Keratinocyte (primary cell): Measurements from ENCODE around the gene AP5Z1. TPM values are rescaled to one million over a fixed set of nuclear protein-coding genes. Genes with fewer than 3 reads are reported as not detected.

Experiments
- DNase-seq: peaks from one replicate; pipeline ENCODE4 v3.0.0-alpha.2; 2011; ENCODE audit warnings: low read depth, missing footprints, low spot score
- FAIRE-seq: peaks from 2 replicates; lab custom pipeline; 2011; peaks lifted over from hg19 to GRCh38; lab: Jason Lieb, UNC
- H2AFZ ChIP-seq: 2 replicates; pipeline ENCODE4 v1.6.0; 2012; ENCODE audit warnings: low read length, control low read depth, inconsistent platforms; ENCODE audit not compliant: control insufficient read depth
- H3K27ac ChIP-seq: 2 replicates; pipeline ENCODE4 v1.5.1; 2011; ENCODE audit warnings: low read length; ENCODE audit not compliant: control insufficient read depth, insufficient read depth
- H3K27me3 ChIP-seq: 3 replicates; pipeline ENCODE4 v1.6.0; 2011; ENCODE audit warnings: low read length; ENCODE audit not compliant: control insufficient read depth, insufficient read depth; ENCODE audit errors: extremely low read depth
- H3K36me3 ChIP-seq, 2 experiments: 2 replicates in 1 of 2; 3 replicates in 1 of 2; pipeline ENCODE4 v1.5.1; 2011; ENCODE audit warnings: low read length in 2 of 2, mild to moderate bottlenecking in 1 of 2; ENCODE audit not compliant: control insufficient read depth in 2 of 2, insufficient read depth in 2 of 2; ENCODE audit errors: extremely low read depth in 1 of 2
- H3K4me1 ChIP-seq: 3 replicates; pipeline ENCODE4 v1.5.1; 2011; ENCODE audit warnings: low read length; ENCODE audit not compliant: control insufficient read depth, insufficient read depth; ENCODE audit errors: extremely low read depth
- H3K4me2 ChIP-seq: 3 replicates; pipeline ENCODE4 v1.6.0; 2011; ENCODE audit warnings: low read depth, low read length; ENCODE audit not compliant: control insufficient read depth, insufficient read depth; ENCODE audit errors: extremely low read depth
- H3K4me3 ChIP-seq, 3 experiments: fragments of 200-600 bp in 1 of 3; sonication (generic) in 1 of 3; 2 replicates in 2 of 3; 3 replicates in 1 of 3; pipeline ENCODE4 v1.5.1; 2011 to 2016; ENCODE audit warnings: low read length in 3 of 3, mild to moderate bottlenecking in 3 of 3, control low read depth in 2 of 3, inconsistent platforms in 1 of 3, low read depth in 1 of 3, mixed read lengths in 1 of 3, mixed run types in 1 of 3, moderate library complexity in 1 of 3; ENCODE audit not compliant: control insufficient read depth in 2 of 3, insufficient read depth in 2 of 3; ENCODE audit errors: extremely low read depth in 1 of 3
- H3K79me2 ChIP-seq: 2 replicates; pipeline ENCODE4 v1.6.0; 2012; ENCODE audit warnings: low read length; ENCODE audit not compliant: control insufficient read depth, insufficient read depth
- H3K9ac ChIP-seq: 3 replicates; pipeline ENCODE4 v1.6.0; 2011; ENCODE audit warnings: low read length; ENCODE audit not compliant: control insufficient read depth, insufficient read depth; ENCODE audit errors: extremely low read depth
- H3K9me1 ChIP-seq: 3 replicates; pipeline ENCODE4 v1.6.0; 2011; ENCODE audit warnings: low read length; ENCODE audit not compliant: control insufficient read depth, insufficient read depth; ENCODE audit errors: extremely low read depth
- H3K9me3 ChIP-seq: 2 replicates; pipeline ENCODE4 v1.5.1; 2012; ENCODE audit warnings: low read depth, low read length; ENCODE audit not compliant: control insufficient read depth
- H4K20me1 ChIP-seq: 3 replicates; pipeline ENCODE4 v1.6.0; 2011; ENCODE audit warnings: low read length; ENCODE audit not compliant: control insufficient read depth, insufficient read depth; ENCODE audit errors: extremely low read depth
- EZH2 ChIP-seq: IDR thresholded peaks from one replicate; pipeline ENCODE4 v1.6.1; 2012; ENCODE audit warnings: inconsistent platforms, mild to moderate bottlenecking, low read length, moderate library complexity
- dilution Hi-C: fragments of 300-500 bp; cut with MboI; formaldehyde crosslinking; loops from one replicate; pipeline ENCODE4 v1.7.0; 2020; ENCODE audit warnings: low sequenced_read_pairs; ENCODE audit not compliant: extremely low pct_ligation_motif_present
- polyA plus RNA-seq, 5 experiments: library from polyadenylated mRNA; depleted of rRNA in 3 of 5; stranded (reverse) in 3 of 5; stranded (forward) in 1 of 5; unstranded in 1 of 5; fragments of >200 nt; gene quantifications; 1 replicate in 1 of 5; 2 replicates in 3 of 5; 3 replicates in 1 of 5; pipeline versions ENCODE4 v1.2.1 to v1.2.3, GENCODE V29; 2011 to 2012; ENCODE audit warnings: missing spikeins in 2 of 5, low read depth in 1 of 5, low replicate concordance in 1 of 5
- TF ChIP-seq, protein P1 (sequence below), 3 experiments: IDR thresholded peaks in 1 of 3; conservative IDR thresholded peaks in 1 of 3; optimal IDR thresholded peaks in 1 of 3; 2 replicates in 2 of 3; 3 replicates in 1 of 3; pipeline versions ENCODE3 to v1.5.1; 2011; ENCODE audit warnings: low read length in 3 of 3, mild to moderate bottlenecking in 3 of 3, moderate library complexity in 2 of 3, control low read depth in 1 of 3, inconsistent platforms in 1 of 3; ENCODE audit not compliant: insufficient read depth in 2 of 3; ENCODE audit errors: extremely low read depth in 1 of 3

The AP5Z1 gene
- polyA plus RNA-seq, 1 donor (not counting 4 experiments of a cell fraction or from before 2014, with no cell fraction given) = 12.6 TPM

DNA sequence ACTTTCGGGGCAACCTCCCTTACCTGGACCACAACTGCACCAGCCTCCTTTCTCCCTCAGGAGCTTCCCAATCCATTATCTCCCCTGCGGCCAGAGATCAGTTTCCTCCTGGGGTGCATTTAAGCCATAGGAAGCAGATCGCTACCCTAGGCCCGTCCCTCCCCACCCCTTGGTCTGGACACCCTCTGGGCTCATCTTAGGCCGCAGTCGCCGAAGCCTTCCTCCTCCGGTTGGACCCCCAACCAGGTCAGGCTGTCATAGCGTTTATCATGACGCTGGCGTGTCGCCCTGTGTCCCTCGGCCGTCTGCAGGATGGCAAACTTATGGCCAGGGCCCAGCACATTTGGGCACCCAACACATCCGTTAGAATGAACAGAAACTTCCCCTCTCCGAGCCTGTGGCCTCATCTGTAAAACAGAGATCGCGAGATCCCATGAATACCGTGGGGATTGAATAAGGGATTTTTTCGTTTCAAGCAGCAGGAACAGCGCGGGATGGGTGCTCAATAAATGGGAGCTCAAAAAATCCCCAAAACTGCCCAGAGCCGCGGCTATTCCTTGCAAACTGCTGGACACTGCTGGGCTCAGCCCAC, 669 bp upstream of the AP5Z1 start:
- Histone ChIP-seq H3K27ac (peak overlapping the region; percentile 97), H2AFZ (peak overlapping the region; percentile 88), H3K27me3 (no peaks in the 10 kb centered on the region), H3K9ac (peak overlapping the region; percentile 99), H4K20me1 (no peaks in the 10 kb centered on the region), H3K9me1 (no peaks in the 10 kb centered on the region), H3K4me3 (peak overlapping the region; percentile 89 to 97 (median 95)), H3K79me2 (peaks cover 31% of the 10 kb centered on the region), H3K4me1 (peaks cover 11% of the 10 kb centered on the region), H3K9me3 (no peaks in the 10 kb centered on the region), H3K36me3 (peaks cover 0 to 5% of the 10 kb centered on the region in 2 experiments), H3K4me2 (peak overlapping the region; percentile 91)
- DNase-seq (no peak), FAIRE-seq (no peak)
- dilution Hi-C loops = no loop called here
- TF ChIP-seq EZH2 = no peak
- TF ChIP-seq, protein P1, sequence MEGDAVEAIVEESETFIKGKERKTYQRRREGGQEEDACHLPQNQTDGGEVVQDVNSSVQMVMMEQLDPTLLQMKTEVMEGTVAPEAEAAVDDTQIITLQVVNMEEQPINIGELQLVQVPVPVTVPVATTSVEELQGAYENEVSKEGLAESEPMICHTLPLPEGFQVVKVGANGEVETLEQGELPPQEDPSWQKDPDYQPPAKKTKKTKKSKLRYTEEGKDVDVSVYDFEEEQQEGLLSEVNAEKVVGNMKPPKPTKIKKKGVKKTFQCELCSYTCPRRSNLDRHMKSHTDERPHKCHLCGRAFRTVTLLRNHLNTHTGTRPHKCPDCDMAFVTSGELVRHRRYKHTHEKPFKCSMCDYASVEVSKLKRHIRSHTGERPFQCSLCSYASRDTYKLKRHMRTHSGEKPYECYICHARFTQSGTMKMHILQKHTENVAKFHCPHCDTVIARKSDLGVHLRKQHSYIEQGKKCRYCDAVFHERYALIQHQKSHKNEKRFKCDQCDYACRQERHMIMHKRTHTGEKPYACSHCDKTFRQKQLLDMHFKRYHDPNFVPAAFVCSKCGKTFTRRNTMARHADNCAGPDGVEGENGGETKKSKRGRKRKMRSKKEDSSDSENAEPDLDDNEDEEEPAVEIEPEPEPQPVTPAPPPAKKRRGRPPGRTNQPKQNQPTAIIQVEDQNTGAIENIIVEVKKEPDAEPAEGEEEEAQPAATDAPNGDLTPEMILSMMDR (optimal IDR thresholded peaks at IDR 0.05 in 1 of 3, IDR thresholded peaks at IDR 0.05 in 1 of 3, conservative IDR thresholded peaks at IDR 0.05 in 1 of 3; ENCODE audit: extremely low read depth in 1 of 3, insufficient read depth in 2 of 3, low read length in 3 of 3) = no peak

DNA sequence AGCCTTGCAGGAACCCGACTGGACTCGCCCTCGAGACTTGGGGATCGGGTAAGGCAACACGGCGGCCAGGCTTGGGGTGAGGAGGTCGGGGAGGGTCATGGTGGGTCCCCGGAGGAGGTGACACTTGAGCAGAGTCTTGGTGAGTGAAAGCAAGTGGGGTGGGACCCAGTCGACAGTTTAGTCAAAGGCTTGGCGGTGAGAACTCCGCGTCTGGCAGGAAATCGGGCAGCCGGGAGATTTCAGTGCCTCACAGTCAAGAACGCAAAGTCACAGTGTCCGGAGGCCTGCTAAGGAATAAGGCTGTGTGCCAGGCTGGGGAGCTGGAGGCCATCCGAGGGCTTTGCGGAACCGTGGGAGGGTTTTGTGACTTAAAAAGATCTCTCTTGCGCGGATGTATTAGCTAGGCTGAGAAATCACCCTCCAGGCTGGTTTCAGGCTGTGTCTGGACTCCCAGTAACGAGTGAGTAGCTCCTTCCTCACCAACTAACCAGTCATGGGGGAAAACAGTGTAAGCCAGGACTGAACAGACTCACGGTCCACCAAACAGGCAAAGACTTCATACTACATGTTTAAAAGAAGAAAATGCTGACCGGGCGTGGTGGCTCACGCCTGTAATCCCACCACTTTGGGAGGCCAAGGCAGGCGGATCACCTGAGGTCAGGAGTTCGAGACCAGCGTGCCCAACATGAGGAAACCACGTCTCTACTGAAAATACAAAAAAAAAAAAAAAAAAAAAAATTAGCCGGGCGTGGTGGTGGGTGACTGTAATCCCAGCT, 613 bp downstream of the AP5Z1 start:
- peak; percentile 20 for FAIRE-seq

More for the DNA sequence above, 613 bp downstream of the AP5Z1 start:
- no peak for DNase-seq
- TF ChIP-seq EZH2 = no peak
- TF ChIP-seq, protein P1 (optimal IDR thresholded peaks at IDR 0.05 in 1 of 3, IDR thresholded peaks at IDR 0.05 in 1 of 3, conservative IDR thresholded peaks at IDR 0.05 in 1 of 3; ENCODE audit: extremely low read depth in 1 of 3, insufficient read depth in 2 of 3, low read length in 3 of 3) = no peak
- peaks cover 2 to 9% of the 10 kb centered on the region in 2 experiments for H3K36me3 ChIP-seq
- no peaks in the 10 kb centered on the region for H3K9me3 ChIP-seq
- peak overlapping the region; percentile 99 for H3K9ac ChIP-seq
- peaks cover 33% of the 10 kb centered on the region for H3K79me2 ChIP-seq
- dilution Hi-C loops = no loop called here
- peak overlapping the region; percentile 67 for H3K4me2 ChIP-seq
- H3K9me1 ChIP-seq = no peaks in the 10 kb centered on the region
- H3K27me3 ChIP-seq = no peaks in the 10 kb centered on the region
- H4K20me1 ChIP-seq = no peaks in the 10 kb centered on the region
- peak overlapping the region; percentile 89 to 97 (median 95) for H3K4me3 ChIP-seq
- H2AFZ ChIP-seq = peak overlapping the region; percentile 78
- peak overlapping the region; percentile 97 for H3K27ac ChIP-seq
- peaks cover 11% of the 10 kb centered on the region for H3K4me1 ChIP-seq
